Activated T-helper 2 cell treated with anti-CD3 and anti-CD28 coated beads, Interferon-gamma antibody, Interleukin-2, Interleukin-4, amounts not matched to agents 10 μg/mL and 5 μg/mL and 100 μg/mL, durations not matched to agents 14 hours and 24 hours and 36 hours (primary cell): ENCODE data around the gene CMTM7. TPM values are rescaled to one million over a fixed set of nuclear protein-coding genes. Genes with fewer than 3 reads are reported as not detected.

Experiments used
- DNase-seq: peaks from one replicate; pipeline ENCODE4 v3.0.0; 2021; ENCODE audit warnings: low spot score
- H3K27ac Mint-ChIP-seq: one replicate; pipeline ENCODE4 v1.8.0; 2021; ENCODE audit warnings: mixed read lengths
- H3K27me3 Mint-ChIP-seq: one replicate; pipeline ENCODE4 v1.8.0; 2021; ENCODE audit warnings: low read depth, mixed read lengths
- H3K36me3 Mint-ChIP-seq: one replicate; pipeline ENCODE4 v1.8.0; 2021; ENCODE audit warnings: low read depth, mixed read lengths
- H3K4me1 Mint-ChIP-seq: one replicate; pipeline ENCODE4 v1.8.0; 2021; ENCODE audit warnings: low read depth, mixed read lengths
- H3K4me3 Mint-ChIP-seq: one replicate; pipeline ENCODE4 v1.8.0; 2021; ENCODE audit warnings: low read depth, mild to moderate bottlenecking, moderate library complexity, mixed read lengths
- H3K9me3 Mint-ChIP-seq: one replicate; pipeline ENCODE4 v1.8.0; 2021; ENCODE audit warnings: mixed read lengths
- intact Hi-C: fragments of 100-400 bp; cut with micrococcal nuclease; formaldehyde crosslinking; loops from one replicate; pipeline ENCODE4 v1.15.1; 2023
- total RNA-seq: library from RNA; stranded (reverse); gene quantifications from 2 replicates; pipeline ENCODE4 v1.2.3, GENCODE V29; 2022

Gene CMTM7
- total RNA-seq, 1 donor from 2014 or later: 60.9 TPM

DNA sequence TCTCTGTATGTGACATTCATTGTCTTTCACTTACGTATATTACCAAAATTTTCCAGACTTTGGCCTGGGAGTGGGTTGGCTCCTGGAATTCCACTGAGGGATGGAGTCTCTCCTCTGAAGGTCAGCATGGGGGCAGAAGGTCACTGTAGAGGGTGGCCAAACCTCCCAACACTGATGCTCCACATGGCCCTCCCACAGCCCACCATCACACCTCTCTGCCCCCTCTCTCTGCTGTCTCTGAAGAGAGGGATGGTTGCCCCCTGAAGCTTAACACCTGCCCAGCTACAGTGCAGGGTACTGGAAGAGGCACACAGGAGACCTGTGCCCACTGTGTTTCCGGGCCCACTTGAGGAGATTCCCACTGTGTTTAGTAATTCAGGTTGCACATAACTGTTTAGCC is 58.8 kb downstream of the CMTM7 start:
- intact Hi-C loops: no loop called here
- Mint-ChIP-seq H3K27ac (no peak overlapping the region), H3K4me3 (no peak overlapping the region), H3K36me3 (peaks cover 67% of the 10 kb centered on the region), H3K27me3 (no peaks in the 10 kb centered on the region), H3K4me1 (peaks cover 30% of the 10 kb centered on the region), H3K9me3 (no peaks in the 10 kb centered on the region)
- DNase-seq: no peak

DNA sequence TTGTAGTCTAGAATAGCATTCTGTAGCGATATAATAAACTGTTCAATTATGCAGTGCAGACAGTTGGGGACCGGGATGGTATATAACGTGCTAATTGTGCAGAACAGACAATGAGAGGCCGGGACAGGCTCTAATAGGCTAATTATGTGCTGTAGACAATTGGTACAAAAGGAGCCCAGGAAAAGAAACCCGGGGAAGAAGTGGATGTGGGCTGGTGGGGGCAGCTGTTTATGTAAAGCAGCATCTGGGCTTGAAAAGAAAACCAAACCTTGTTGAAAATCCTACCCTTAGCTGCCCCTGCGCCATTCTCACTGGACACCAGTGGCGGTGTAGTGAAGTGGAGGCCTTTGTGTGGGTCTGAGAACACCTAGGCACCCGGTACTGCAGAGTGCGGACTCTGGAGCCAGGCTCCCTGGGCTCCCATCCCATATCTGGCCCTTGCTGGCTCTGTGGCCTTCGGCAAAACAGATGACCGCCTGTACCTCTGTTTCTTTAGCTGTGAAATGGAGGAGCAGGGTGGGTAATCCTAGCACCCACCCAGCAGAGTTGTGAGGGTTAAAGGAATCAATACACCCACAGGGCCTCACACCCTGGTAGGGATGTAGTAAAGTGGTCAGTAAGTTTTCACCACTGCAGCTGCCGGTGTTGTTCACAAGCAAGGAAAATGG is 59.5 kb downstream of the CMTM7 start:
- H3K4me1 Mint-ChIP-seq: peaks cover 34% of the 10 kb centered on the region
- H3K36me3 Mint-ChIP-seq: peaks cover 64% of the 10 kb centered on the region
- no peaks in the 10 kb centered on the region for H3K9me3 Mint-ChIP-seq
- H3K27ac Mint-ChIP-seq: no peak overlapping the region
- no peak overlapping the region for H3K4me3 Mint-ChIP-seq
- H3K27me3 Mint-ChIP-seq: no peaks in the 10 kb centered on the region
- intact Hi-C loops: no loop called here
- no peak for DNase-seq

DNA sequence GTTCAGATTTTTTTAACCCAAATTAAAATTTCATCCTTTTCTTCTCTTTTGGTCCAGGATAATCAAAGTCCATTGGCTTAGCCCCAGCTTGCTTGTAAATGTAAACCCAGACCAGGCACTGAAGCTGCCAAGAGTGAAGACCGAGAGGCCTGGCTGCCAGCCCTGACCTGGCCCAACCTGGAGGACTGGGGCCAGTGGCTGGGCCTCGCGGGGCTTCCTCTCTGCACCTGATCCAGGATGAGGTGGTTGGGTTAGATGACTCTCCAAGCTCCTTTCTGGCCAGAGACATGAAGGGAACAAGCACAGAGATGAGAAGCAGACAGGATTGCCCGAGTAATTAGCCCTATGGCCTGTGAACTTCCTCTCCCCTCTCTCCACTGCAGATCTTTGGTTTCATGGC is 60.4 kb downstream of the CMTM7 start:
- intact Hi-C loops: no loop called here
- H3K4me1 Mint-ChIP-seq: peaks cover 35% of the 10 kb centered on the region
- H3K27me3 Mint-ChIP-seq: no peaks in the 10 kb centered on the region
- H3K4me3 Mint-ChIP-seq: no peak overlapping the region
- H3K9me3 Mint-ChIP-seq: no peaks in the 10 kb centered on the region
- peaks cover 58% of the 10 kb centered on the region for H3K36me3 Mint-ChIP-seq
- DNase-seq: no peak
- H3K27ac Mint-ChIP-seq: no peak overlapping the region

DNA sequence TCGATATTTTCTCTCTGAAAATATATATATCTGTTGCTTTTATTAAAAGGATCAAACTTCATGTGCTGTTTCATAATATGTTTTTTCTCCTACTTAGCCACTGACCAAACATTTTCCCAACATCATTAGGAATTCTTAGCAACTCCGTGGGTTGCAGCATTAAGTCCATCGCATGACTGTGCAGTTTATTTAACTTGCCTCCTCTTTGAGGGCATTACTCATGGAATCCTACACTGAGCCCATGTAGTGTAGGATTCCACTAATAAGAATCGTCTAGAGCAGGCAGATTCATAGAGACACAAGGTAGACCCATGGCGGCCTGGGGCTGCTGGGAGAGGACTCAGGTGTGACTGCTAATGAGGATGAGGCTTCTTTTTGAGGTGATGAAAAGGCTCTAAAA is 61.7 kb downstream of the CMTM7 start:
- intact Hi-C loops: no loop called here
- no peak for DNase-seq
- no peaks in the 10 kb centered on the region for H3K27me3 Mint-ChIP-seq
- H3K27ac Mint-ChIP-seq: peak overlapping the region; percentile 2
- no peaks in the 10 kb centered on the region for H3K9me3 Mint-ChIP-seq
- peaks cover 34% of the 10 kb centered on the region for H3K4me1 Mint-ChIP-seq
- H3K4me3 Mint-ChIP-seq: no peak overlapping the region
- peaks cover 55% of the 10 kb centered on the region for H3K36me3 Mint-ChIP-seq

- peaks cover 32% of the 10 kb centered on the region for H3K4me1 Mint-ChIP-seq
- DNase-seq: no peak
- no peak overlapping the region for H3K4me3 Mint-ChIP-seq
- H3K27me3 Mint-ChIP-seq: no peaks in the 10 kb centered on the region
- no peaks in the 10 kb centered on the region for H3K9me3 Mint-ChIP-seq
- intact Hi-C loops: no loop called here
- no peak overlapping the region for H3K27ac Mint-ChIP-seq
- peaks cover 50% of the 10 kb centered on the region for H3K36me3 Mint-ChIP-seq
Observed at GRCh38 chr3:32454111-32454510, 62.5 kb downstream of the CMTM7 start.

- Mint-ChIP-seq H3K4me1 (peaks cover 38% of the 10 kb centered on the region), H3K4me3 (no peak overlapping the region), H3K9me3 (no peaks in the 10 kb centered on the region), H3K27ac (peak overlapping the region; percentile 62), H3K36me3 (peaks cover 47% of the 10 kb centered on the region), H3K27me3 (no peaks in the 10 kb centered on the region)
- intact Hi-C loops: no loop called here
- DNase-seq: no peak
Observed at GRCh38 chr3:32454731-32455608, 63.3 kb downstream of the CMTM7 start.

DNA sequence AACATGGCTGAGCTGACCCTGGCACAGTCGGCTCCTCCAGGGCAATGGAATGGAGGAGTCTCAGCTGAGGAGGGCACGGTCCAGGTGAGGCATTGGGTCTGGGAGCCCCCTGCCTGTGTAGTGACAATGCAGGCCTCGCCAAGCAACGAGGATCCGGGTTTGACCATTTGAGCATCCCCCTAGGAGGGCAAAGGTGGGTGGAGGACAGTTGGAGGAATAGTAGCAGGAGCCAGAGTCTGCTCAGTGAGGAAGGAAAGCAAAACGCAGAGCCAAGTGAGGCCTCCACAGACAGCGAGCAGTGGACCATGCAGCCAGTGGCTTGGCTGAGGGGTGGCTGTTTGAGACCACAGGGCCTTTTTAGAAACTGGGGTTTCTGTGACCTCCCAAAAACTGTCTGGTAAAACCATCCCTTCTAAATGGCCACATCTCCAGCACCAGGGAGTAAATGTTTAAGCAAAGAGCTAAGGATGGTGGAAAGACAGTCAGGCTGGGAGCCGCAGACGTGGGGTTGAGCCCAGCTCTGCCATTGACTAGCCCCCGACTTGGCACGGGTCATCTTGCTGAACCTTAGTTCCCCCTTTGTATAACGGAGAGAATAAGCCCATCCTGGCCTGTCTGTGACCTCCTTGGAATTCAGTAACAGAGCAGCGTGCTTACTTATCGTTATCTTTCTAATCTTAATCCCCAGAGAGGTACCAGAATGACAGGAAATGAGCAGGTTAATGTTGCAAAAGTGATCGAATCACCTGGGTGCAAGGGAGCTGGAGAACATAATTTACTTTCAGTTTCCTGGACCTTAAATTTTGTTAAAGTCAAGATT is 64.2 kb downstream of the CMTM7 start:
- Mint-ChIP-seq H3K27me3 (no peaks in the 10 kb centered on the region), H3K4me3 (no peak overlapping the region), H3K4me1 (peaks cover 44% of the 10 kb centered on the region), H3K9me3 (no peaks in the 10 kb centered on the region), H3K36me3 (peaks cover 41% of the 10 kb centered on the region), H3K27ac (peak overlapping the region; percentile 62)
- intact Hi-C loops: no loop called here
- DNase-seq: no peak

- Mint-ChIP-seq H3K36me3 (peaks cover 41% of the 10 kb centered on the region), H3K4me3 (no peak overlapping the region), H3K9me3 (no peaks in the 10 kb centered on the region), H3K4me1 (peaks cover 46% of the 10 kb centered on the region), H3K27ac (peak overlapping the region; percentile 48), H3K27me3 (no peaks in the 10 kb centered on the region)
- intact Hi-C loops: no loop called here
- no peak for DNase-seq
Observed at GRCh38 chr3:32456429-32457130, 64.9 kb downstream of the CMTM7 start.

- no peaks in the 10 kb centered on the region for H3K9me3 Mint-ChIP-seq
- peak overlapping the region; percentile 72 for H3K4me3 Mint-ChIP-seq
- intact Hi-C loops: loop anchor here (2.0 kb wide), 2 partner anchors 25 to 57 kb away; no protein-coding TSS in a partner anchor
- H3K4me1 Mint-ChIP-seq: peaks cover 46% of the 10 kb centered on the region
- H3K27ac Mint-ChIP-seq: peak overlapping the region; percentile 97
- H3K36me3 Mint-ChIP-seq: peaks cover 33% of the 10 kb centered on the region
- no peaks in the 10 kb centered on the region for H3K27me3 Mint-ChIP-seq
- peak; percentile 52 for DNase-seq
Observed at GRCh38 chr3:32457971-32458471, 66.4 kb downstream of the CMTM7 start.

DNA sequence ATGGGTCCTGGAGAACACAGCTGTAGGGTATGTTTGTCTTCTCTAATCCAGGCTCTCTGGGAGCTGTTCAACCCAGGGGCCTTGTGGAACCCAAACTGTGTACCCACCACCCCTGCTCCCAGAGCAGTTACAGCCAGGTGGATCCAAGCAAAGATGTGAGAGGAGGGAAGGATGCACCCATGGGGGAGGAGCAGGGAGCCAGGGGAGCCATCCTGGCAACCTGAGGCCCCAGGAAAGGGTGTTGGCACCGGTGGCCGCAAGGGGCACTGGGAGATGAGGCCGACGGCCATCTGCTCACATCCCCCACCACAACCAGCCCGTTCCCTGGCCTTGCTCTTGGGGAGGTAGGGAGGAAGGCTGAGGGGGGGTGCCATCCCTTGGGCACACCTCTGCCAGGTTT is 67.8 kb downstream of the CMTM7 start:
- no peaks in the 10 kb centered on the region for H3K27me3 Mint-ChIP-seq
- H3K4me1 Mint-ChIP-seq: peaks cover 46% of the 10 kb centered on the region
- peak overlapping the region; percentile 89 for H3K27ac Mint-ChIP-seq
- H3K9me3 Mint-ChIP-seq: no peaks in the 10 kb centered on the region
- H3K36me3 Mint-ChIP-seq: peaks cover 25% of the 10 kb centered on the region
- no peak overlapping the region for H3K4me3 Mint-ChIP-seq
- no peak for DNase-seq
- intact Hi-C loops: loop anchor here (2.0 kb wide), 2 partner anchors 27 to 59 kb away; no protein-coding TSS in a partner anchor

DNA sequence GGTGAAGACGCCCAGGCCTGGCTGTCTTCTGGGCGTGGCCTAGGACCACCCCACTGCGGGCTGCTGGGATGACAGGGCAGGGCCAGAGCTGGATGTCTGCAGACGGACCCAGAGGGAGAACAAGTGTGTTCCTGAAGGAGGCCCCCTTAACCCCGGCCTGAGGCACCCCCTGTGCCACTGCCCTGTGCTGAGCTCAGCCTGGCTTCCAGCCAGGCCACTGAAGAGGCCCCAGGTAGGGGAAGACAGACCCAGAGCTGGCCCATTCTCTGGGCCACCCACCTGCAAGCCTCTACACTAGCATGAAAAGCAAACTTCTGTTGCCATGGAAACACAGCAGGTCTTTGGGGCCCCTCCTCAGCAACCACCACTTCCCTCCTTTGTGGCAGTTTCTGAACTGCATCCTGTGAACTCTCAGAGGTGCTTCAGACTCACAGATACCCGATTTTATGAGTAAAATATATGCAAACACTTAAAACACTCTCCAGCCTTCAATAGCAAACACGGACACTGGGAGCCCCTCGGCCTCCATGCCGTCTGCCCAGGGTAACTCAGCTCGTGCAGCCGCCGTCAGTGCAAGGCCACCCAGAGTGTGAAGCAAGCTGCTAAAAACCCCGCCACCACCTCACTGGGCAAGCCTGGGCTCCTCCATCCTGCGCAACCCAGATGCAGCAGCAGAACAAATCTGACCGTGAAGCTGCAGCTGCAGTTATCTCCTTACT is 68.5 kb downstream of the CMTM7 start:
- H3K9me3 Mint-ChIP-seq: no peaks in the 10 kb centered on the region
- intact Hi-C loops: loop anchor here (1.0 to 2.0 kb wide), 2 partner anchors 8 to 45 kb away; no protein-coding TSS in a partner anchor
- peaks cover 44% of the 10 kb centered on the region for H3K4me1 Mint-ChIP-seq
- peak; percentile 80 for DNase-seq
- no peaks in the 10 kb centered on the region for H3K27me3 Mint-ChIP-seq
- H3K36me3 Mint-ChIP-seq: peaks cover 22% of the 10 kb centered on the region
- H3K27ac Mint-ChIP-seq: peak overlapping the region; percentile 89
- H3K4me3 Mint-ChIP-seq: peak overlapping the region; percentile 68
